ENCODE data around the gene IDNK. TPM values are rescaled to one million over a fixed set of nuclear protein-coding genes. Genes with fewer than 3 reads are reported as not detected.

Gene IDNK
- total and polyA plus RNA-seq, 10 of the 15 experiments (the other 5 are each of a cell fraction or from before 2014, with no cell fraction given): 7.0 to 19.1 (median 10.6) TPM

- TF ChIP-seq, protein P1, sequence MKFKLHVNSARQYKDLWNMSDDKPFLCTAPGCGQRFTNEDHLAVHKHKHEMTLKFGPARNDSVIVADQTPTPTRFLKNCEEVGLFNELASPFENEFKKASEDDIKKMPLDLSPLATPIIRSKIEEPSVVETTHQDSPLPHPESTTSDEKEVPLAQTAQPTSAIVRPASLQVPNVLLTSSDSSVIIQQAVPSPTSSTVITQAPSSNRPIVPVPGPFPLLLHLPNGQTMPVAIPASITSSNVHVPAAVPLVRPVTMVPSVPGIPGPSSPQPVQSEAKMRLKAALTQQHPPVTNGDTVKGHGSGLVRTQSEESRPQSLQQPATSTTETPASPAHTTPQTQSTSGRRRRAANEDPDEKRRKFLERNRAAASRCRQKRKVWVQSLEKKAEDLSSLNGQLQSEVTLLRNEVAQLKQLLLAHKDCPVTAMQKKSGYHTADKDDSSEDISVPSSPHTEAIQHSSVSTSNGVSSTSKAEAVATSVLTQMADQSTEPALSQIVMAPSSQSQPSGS (IDR thresholded peaks at IDR 0.05; ENCODE audit: low read length): no peak
- TF ChIP-seq ZNF384 (IDR thresholded peaks at IDR 0.05; ENCODE audit: borderline replicate concordance, low read depth, low read length) (no peak), PML (IDR thresholded peaks at IDR 0.05; ENCODE audit: low read length) (no peak), BACH1 (IDR thresholded peaks at IDR 0.05; ENCODE audit: borderline replicate concordance) (no peak), MYB (IDR thresholded peaks at IDR 0.05; ENCODE audit: borderline replicate concordance, low read depth, low read length) (no peak)
- TF ChIP-seq, protein P2, sequence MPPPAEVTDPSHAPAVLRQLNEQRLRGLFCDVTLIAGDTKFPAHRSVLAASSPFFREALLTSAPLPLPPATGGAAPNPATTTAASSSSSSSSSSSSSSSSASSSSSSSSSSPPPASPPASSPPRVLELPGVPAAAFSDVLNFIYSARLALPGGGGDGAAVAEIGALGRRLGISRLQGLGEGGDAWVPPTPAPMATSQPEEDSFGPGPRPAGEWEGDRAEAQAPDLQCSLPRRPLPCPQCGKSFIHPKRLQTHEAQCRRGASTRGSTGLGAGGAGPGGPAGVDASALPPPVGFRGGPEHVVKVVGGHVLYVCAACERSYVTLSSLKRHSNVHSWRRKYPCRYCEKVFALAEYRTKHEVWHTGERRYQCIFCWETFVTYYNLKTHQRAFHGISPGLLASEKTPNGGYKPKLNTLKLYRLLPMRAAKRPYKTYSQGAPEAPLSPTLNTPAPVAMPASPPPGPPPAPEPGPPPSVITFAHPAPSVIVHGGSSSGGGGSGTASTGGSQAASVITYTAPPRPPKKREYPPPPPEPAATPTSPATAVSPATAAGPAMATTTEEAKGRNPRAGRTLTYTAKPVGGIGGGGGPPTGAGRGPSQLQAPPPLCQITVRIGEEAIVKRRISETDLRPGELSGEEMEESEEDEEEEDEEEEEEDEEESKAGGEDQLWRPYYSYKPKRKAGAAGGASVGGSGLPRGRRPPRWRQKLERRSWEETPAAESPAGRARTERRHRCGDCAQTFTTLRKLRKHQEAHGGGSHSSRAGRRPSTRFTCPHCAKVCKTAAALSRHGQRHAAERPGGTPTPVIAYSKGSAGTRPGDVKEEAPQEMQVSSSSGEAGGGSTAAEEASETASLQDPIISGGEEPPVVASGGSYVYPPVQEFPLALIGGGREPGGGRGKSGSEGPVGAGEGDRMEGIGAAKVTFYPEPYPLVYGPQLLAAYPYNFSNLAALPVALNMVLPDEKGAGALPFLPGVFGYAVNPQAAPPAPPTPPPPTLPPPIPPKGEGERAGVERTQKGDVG (CRISPR knock-in tag; IDR thresholded peaks at IDR 0.05): no peak
Observed at GRCh38 chr9:83646500-83647239, 23.7 kb downstream of the IDNK start (continued).
